Activated gamma-delta T cell (primary cell): ENCODE measurements around the gene RASGRP4.
"Not testable (repeated sequence)": the region's sequence is repeated elsewhere in the genome, so short reads cannot be mapped to it uniquely, and the experiment has no call there.

Experiments used
- DNase-seq: peaks from one replicate; lab custom pipeline; 2025; lab: John Stamatoyannopoulos, UW
- total RNA-seq, 2 donors: gene quantifications; one replicate each; lab custom pipeline; 2026; lab: John Stamatoyannopoulos, UW

The RASGRP4 gene
- total RNA-seq = 0 to 0.52 reads per million in 2 donors

DNA sequence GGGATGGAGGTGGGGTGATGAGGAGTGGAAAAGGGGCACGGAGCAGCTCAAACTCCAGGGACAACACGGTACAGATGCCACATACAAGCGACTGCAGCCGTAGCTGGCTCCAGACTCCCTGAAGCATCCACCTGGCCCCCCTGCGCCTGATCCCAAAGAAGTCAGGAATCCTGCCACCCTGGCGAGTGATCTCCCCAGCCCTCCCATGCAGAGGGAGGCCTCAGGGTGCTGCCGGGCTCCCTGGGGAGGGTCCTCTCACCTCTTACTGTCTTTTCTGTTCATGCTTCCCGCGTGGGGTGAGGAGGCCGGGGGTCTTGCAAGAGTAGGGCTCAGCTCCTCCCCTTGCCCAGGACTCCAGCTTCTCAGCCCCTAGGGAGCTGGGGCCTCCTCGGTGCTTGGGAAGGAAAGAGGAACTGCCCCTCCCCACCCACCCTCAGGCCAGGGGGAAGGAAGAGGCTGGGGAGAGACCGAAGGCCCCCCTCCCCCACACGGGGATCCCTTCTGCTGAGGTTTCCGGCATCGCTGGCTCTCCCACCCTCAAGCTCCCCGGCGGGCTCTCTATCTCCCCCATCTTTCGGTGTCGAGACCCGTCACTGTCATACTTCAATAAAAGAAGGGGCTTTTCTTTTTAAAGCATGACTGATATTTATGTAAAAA is at the start of gene RASGRP4:
RASGRP4 (minus strand) TSS at position 410 of the 657 bp plus-strand sequence; CDS start at position 282, 128 bp downstream.
- no peak for DNase-seq

DNA sequence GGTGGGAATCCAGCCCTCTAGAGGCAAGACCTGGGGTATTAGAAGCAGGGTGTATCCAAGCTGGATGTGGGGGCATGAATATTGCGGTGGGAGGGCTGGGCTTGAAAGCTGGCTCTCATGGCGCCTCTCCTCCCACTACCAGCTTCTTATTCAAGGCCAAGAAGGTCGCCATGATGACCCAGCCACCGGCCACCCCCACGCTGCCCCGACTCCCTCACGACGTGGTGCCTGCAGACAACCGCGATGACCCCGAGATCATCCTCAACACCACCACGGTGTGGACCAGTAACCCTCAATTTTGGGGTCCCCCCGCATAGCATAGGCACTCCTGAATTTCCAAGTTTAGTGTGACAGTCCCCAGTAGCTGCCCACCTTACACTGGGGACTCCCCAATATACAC is 49.2 kb upstream of the RASGRP4 start:
- DNase-seq = no peak

- no peak for DNase-seq
Measured at GRCh38 chr19:38473201-38473600, 47.2 kb upstream of the RASGRP4 start.

DNA sequence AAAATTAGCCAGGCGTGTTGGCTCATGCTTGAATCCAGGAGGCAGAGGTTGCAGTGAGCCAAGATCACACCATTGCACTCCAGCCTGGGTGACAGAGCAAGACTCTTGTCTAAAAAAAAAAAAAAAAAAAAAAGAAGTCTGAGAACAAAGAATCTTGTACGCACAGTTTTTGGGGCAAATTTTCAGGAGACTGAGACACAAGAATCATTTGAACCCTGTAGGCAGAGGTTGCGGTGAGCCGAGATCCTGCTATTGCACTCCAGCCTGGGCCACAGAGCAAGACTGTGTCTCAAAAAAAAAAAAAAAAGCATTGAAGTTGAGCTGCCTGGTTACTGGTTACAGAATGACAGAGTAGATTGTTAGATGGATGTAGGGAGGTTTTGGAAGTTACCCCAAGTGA is 46.7 kb upstream of the RASGRP4 start:
- not testable (repeated sequence) for DNase-seq

DNA sequence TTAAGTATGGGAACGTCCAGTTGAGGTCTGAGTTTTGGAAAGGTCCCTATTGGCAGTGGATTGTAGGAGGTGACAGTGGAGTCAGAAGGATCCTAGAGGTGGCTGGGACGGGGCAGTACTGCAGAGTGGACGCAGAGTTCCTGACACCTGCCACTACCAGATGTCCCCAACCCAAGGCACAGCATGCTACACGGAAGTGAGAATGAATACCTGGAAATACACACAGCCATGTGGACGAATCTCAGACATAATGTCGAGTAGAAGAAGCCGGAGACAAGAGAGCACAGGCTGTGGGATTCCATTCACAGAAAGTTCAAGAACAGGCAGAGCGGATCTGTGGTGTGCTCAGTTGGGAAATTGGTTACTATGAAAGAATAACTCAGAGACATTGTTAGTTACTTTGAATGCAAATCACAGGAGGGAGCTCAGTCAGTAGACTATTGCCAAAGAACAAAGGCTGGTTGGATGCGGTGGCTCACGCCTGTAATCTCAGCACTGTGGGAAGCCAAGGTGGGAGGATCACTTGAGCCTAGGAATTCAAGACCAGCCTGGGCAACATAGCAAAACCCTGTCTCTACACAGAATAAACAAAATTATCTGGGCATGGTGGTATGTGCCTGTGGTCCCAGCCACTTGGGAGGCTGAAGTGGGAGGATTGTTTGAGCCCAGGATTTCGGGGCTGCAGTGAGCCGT is 44.9 kb upstream of the RASGRP4 start:
- DNase-seq = no peak

DNA sequence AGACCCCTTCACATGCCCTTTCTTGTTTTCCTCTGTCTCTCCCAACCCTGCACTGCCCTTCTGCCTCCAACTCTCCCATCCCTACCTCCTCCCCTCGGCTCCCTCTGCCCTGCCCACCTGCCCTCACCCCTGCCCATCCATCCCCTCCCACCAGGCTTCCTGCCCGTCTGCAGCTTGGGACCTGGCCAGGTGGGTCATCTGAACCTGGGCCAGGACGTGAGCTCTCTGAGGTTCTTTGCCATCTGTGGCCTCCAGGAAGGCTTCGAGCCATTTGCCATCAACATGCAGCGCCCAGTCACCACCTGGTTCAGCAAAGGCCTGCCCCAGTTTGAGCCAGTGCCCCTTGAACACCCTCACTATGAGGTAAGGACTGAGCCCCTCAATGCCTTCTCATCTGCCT is 43.1 kb upstream of the RASGRP4 start:
- DNase-seq = no peak

- no peak for DNase-seq
Measured at GRCh38 chr19:38467541-38468525, 41.8 kb upstream of the RASGRP4 start.

DNA sequence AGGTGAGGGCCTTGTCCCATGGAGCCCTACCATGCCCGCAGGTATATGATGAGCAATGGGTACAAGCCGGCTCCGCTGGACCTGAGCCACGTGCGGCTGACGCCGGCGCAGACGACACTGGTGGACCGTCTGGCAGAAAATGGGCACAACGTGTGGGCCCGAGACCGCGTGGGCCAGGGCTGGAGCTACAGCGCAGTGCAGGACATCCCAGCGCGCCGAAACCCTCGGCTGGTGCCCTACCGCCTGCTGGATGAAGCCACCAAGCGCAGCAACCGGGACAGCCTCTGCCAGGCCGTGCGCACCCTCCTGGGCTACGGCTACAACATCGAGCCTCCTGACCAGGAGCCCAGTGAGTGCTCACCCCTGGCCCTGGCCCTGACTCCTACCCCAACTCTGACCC is 40.0 kb upstream of the RASGRP4 start:
- no peak for DNase-seq

DNA sequence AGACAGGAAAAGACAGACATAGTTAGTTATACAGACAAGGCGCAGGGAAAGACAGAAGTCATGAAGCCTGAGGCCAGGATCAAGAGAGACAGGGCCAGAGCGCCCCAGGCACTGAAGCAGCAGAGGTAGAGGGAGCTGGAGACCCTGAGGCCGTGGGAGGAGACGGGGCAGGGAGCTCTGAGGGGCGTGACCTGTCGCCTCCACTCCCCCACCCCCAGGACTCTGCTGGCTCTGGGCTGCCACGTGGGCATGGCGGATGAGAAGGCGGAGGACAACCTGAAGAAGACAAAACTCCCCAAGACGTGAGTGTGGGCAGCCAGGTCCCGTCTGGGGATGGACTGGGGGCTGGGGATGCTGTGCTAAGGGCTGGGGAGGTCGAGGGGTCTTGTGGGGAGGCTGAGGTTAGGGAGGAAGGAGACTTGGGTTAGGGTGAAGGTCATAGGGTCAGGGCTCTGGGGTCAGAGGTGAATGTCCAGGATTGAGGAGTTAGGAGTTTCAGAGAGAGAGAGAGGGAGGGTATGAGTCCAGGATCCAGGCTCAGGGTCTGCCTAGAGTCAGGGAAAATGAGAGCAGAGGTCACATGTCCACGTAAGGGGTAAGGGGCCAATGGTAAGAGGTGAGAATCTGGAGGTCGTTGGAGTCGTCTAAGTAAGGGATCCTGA is 38.5 kb upstream of the RASGRP4 start:
- no peak for DNase-seq

DNA sequence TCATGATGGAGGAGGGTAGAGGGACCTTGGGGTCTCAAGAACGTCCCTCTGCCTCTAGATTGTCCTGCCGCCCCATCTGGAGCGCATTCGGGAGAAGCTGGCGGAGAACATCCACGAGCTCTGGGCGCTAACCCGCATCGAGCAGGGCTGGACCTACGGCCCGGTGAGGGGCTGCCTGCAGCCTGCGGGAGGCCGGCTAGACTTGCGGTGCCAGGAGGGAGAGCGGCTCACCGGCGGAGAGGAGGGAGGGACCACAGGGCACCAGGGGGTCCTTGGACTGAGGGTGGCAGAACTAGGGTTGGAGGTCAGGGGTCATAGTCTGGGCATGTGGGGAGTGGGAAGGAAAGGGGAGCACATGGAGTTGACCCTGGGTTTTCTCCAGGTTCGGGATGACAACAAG is 37.3 kb upstream of the RASGRP4 start:
- DNase-seq = no peak

DNA sequence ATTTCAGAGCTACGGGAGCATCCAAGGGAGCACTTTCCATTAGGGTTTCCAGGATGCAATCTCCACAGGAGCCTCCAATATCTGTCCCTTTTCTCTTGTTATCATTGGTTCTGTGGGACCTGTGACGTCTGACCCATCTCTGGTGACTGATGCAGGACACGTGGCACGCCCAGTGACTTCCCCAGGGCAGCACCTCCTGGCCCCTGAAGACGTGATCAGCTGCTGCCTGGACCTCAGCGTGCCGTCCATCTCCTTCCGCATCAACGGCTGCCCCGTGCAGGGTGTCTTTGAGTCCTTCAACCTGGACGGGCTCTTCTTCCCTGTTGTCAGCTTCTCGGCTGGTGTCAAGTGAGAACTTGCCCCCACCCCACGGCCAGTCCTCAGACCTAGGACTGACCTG is 33.0 kb upstream of the RASGRP4 start:
- DNase-seq = no peak

- no peak for DNase-seq
Measured at GRCh38 chr19:38457690-38458405, 31.8 kb upstream of the RASGRP4 start.

- DNase-seq = no peak
Measured at GRCh38 chr19:38457202-38457601, 31.2 kb upstream of the RASGRP4 start.

GRCh38 chr19:38455031-38455430 is 29.0 kb upstream of the RASGRP4 start:
- no peak for DNase-seq

DNA sequence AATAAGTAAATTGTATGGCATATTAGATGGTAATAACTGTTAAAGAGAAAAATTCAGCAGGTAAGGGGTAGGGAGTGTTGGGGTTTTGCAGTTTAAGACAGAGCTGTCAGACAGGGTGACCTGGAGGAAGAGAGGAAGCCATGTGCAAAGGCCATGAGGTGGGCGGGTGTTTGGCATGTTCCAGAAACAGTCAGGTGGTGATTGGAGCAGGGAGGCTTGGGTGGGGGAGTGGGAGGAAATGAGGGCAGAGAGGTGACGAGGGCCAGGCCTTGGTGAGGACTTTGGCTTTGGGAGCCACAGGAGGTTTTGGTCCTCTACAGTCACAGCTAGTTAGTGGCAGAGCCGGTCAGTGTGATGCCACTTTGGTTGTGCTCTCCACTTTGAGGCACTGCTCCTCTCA is 27.6 kb upstream of the RASGRP4 start:
- no peak for DNase-seq

DNA sequence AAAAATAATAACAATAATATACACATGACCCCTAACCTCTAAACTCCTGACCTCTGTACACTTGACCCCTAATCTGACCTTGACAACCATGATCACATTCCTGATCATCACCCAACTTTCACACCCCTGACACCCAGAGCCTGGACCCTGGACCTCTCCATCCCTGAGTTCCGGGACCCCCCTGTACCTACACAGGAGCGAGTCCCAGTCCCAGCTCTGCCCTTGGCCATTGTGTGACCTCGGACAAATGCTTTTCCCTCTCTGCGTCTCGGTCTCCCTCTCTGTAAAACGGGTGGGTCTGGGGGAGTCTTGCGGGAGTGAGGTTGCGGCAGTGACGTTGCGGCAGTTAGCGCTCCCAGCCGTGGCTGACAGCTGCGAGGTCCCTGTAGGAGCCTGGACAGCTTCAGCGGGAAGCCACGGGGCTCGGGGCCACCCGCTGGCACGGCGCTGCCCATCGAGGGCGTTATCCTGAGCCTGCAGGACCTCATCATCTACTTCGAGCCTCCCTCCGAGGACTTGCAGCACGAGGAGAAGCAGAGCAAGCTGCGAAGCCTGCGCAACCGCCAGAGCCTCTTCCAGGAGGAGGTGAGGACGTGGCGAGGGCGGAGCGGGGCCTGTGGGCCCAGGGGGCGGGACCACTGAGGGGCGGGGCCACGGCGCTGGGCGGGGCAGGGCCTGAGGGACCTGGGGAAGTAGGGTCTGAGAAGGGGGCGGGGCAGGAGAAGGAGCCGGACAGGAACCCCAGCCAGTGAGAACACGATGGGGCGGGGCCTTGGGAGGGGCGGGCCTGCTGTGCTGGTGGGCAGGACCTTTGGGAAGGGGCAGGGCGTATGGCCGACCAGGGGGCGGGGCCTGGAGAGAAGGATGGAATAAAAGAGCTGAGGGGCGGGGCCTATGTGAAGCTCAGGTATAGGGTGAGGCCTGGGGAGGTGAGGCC is 26.7 kb upstream of the RASGRP4 start:
- no peak for DNase-seq

DNA sequence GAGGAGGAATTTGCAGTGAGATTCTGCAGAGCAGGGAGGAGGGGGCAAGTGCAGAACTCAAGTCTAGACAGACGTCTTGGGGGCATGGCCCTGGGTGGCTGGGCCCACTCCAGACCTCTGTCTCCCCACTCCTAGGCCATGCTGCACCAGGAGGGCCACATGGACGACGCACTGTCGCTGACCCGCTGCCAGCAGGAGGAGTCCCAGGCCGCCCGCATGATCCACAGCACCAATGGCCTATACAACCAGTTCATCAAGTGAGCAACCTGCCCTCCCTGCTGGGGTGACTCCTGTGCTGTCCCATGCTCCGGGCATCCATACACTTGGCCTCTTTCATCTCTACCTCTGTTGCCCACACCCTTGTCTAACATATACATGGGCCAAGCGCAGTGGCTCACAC is 25.6 kb upstream of the RASGRP4 start:
- no peak for DNase-seq

GRCh38 chr19:38451036-38451435 is 25.0 kb upstream of the RASGRP4 start:
- DNase-seq = no peak

DNA sequence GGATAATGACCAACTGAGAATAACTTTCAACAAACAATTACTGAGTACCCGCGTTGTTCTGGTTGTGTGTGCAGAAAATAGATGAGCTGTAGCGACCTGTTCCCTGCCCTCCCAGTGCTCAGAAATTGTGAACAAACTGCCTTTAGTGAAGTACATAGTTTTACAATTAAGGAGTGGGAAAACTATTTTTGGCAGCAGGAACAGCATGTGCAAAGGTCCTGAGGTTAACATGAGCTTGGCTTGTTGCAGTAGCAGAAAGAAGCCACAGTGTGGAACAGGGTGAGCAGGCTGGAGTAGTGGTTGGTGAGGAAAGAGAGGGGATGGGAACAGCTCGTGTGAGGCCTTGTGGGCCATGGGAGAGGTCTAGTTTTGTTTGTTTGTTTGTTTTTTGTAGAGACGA is 23.5 kb upstream of the RASGRP4 start:
- no peak for DNase-seq

DNA sequence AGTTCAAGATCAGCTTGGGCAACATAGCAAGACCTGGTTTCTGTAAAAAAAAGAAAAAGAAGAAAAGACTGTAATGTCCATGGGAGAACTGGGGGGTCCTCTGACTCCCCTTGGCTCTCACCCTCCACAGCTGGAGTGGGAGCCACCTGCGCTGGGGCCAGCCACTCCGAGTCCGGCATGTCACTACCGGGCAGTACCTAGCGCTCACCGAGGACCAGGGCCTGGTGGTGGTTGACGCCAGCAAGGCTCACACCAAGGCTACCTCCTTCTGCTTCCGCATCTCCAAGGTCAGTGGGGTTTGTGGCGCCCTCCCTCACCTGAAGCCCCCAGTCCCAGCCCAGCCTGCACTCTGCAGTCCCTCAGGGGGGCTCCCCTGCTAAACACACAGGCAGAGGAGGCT is 22.2 kb upstream of the RASGRP4 start:
- DNase-seq = no peak
